GM23248 (cell line): ENCODE results near the gene C3. TPM values are rescaled to one million over a fixed set of nuclear protein-coding genes. Genes with fewer than 3 reads are reported as not detected.

Experiments
- DNase-seq: peaks from one replicate; pipeline ENCODE4 v3.0.0-alpha.2; 2015
- H2AFZ ChIP-seq: fragments of 200-600 bp; sonication (generic); 2 replicates; pipeline ENCODE4 v1.6.1; 2016; ENCODE audit warnings: antibody characterized with exemption
- H3F3A ChIP-seq: fragments of 200-600 bp; sonication (generic); 2 replicates; pipeline ENCODE4 v1.6.1; 2016; ENCODE audit warnings: mild to moderate bottlenecking, antibody characterized with exemption, mixed run types; ENCODE audit not compliant: insufficient read depth
- H3K27ac ChIP-seq: fragments of 200-600 bp; sonication (generic); 2 replicates; pipeline ENCODE4 v1.5.1; 2016; ENCODE audit warnings: mild to moderate bottlenecking
- H3K27me3 ChIP-seq: fragments of 200-600 bp; sonication (generic); replicated peaks from 2 replicates; pipeline ENCODE4 v1.6.1; 2016; ENCODE audit warnings: mild to moderate bottlenecking; ENCODE audit not compliant: insufficient read depth
- H3K36me3 ChIP-seq: fragments of 200-600 bp; sonication (generic); 2 replicates; pipeline ENCODE4 v1.6.1; 2016; ENCODE audit warnings: low read depth, mild to moderate bottlenecking
- H3K4me1 ChIP-seq: fragments of 200-600 bp; sonication (generic); 2 replicates; pipeline ENCODE4 v1.6.1; 2016; ENCODE audit warnings: mild to moderate bottlenecking; ENCODE audit not compliant: insufficient read depth
- H3K4me2 ChIP-seq: fragments of 200-600 bp; sonication (generic); one replicate; pipeline ENCODE4 v1.6.1; 2016; ENCODE audit warnings: mild to moderate bottlenecking; ENCODE audit not compliant: unreplicated experiment
- H3K4me3 ChIP-seq: fragments of 200-600 bp; sonication (generic); 2 replicates; pipeline ENCODE4 v1.5.1; 2016; ENCODE audit warnings: mild to moderate bottlenecking
- H3K79me2 ChIP-seq: fragments of 200-600 bp; sonication (generic); 2 replicates; pipeline ENCODE4 v1.6.1; 2016; ENCODE audit warnings: mild to moderate bottlenecking; ENCODE audit not compliant: insufficient read depth
- H3K9ac ChIP-seq: fragments of 200-600 bp; sonication (generic); 2 replicates; pipeline ENCODE4 v1.6.1; 2016; ENCODE audit warnings: mild to moderate bottlenecking
- H3K9me2 ChIP-seq: fragments of 200-600 bp; sonication (generic); 2 replicates; pipeline ENCODE4 v1.6.1; 2016; ENCODE audit warnings: mixed run types, mild to moderate bottlenecking, moderate library complexity; ENCODE audit not compliant: insufficient read depth
- H3K9me3 ChIP-seq: fragments of 200-600 bp; sonication (generic); one replicate; pipeline ENCODE4 v1.6.1; 2017; ENCODE audit warnings: low read depth
- H4K20me1 ChIP-seq: fragments of 200-600 bp; sonication (generic); 2 replicates; pipeline ENCODE4 v1.6.0; 2016; ENCODE audit not compliant: insufficient read depth
- EZH2 ChIP-seq: fragments of 200-600 bp; sonication (generic); IDR thresholded peaks from 2 replicates; pipeline ENCODE4 v1.6.1; 2018; ENCODE audit warnings: antibody characterized with exemption, mild to moderate bottlenecking; ENCODE audit not compliant: insufficient read depth, poor library complexity, severe bottlenecking
- EZH2phosphoT487 ChIP-seq: fragments of 200-600 bp; sonication (generic); IDR thresholded peaks from 2 replicates; pipeline ENCODE4 v1.6.1; 2018; ENCODE audit warnings: antibody characterized with exemption, moderate library complexity, mild to moderate bottlenecking, low read depth; ENCODE audit not compliant: insufficient read depth
- WGBS, 2 experiments: methylation state at CpG; one replicate each; pipeline ENCODE4 v1.1.6; 2015 to 2017; ENCODE audit warnings: low lambda C conversion rate in 2 of 2, low coverage in 1 of 2; ENCODE audit errors: missing lambda C conversion rate in 2 of 2; 5-methylcytosine and 5-hydroxymethylcytosine counted together
- in situ Hi-C: fragments of 300-500 bp; cut with MboI; formaldehyde crosslinking; loops from 2 replicates; pipeline ENCODE4 v1.15.0; 2020
- polyA plus RNA-seq: library from polyadenylated mRNA; unstranded; fragments of >200 nt; fragmentation: Nextera tagmentation; extraction: Ambion mirVana; gene quantifications from 2 replicates; pipeline ENCODE4 v1.2.1, GENCODE V29; 2016
- total RNA-seq: library from RNA; depleted of rRNA; stranded (reverse); fragments of >200 nt; shearing (Covaris generic); gene quantifications from 2 replicates; pipeline ENCODE4 v1.2.3, GENCODE V29; 2014

C3 gene
- total and polyA plus RNA-seq, 2 experiments from 2014 or later = 3.1 to 3.5 TPM

GRCh38 chr19:6690160-6690885 is 30.1 kb downstream of the C3 start:
- 81% methylated on average over 11 of the region's 11 CpGs for WGBS, 2 experiments
- no peak overlapping the region for H3K4me2 ChIP-seq

DNA sequence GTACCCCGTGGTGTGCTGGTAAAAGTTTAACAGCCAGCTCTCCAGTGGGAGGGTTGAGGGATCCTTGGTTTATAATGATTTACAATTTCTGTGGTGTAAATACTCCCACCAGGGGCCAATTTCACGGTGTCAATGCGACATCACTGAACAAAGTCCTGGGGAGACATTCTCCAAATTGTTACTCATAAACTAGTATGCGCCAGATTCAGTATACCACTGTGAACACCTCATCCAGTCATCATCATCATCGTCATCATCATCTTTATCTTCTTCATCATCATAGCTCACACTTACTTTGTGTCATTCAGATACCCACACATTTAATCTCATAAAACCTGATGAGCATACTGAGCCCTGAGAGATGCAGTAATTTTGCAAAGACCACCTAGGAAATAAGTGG is 33.3 kb downstream of the C3 start:
- H3K36me3 ChIP-seq = no peaks in the 10 kb centered on the region
- H3K9ac ChIP-seq = no peak overlapping the region
- no peak overlapping the region for H3K4me3 ChIP-seq
- no peaks in the 10 kb centered on the region for H3K27me3 ChIP-seq
- H2AFZ ChIP-seq = no peak overlapping the region
- no peak overlapping the region for H3K27ac ChIP-seq
- H3K4me2 ChIP-seq = no peak overlapping the region
- no peaks in the 10 kb centered on the region for H4K20me1 ChIP-seq
- no peaks in the 10 kb centered on the region for H3K9me3 ChIP-seq
- H3K79me2 ChIP-seq = no peaks in the 10 kb centered on the region
- peaks cover 3% of the 10 kb centered on the region; the same call in 1 of the 2 replicates for H3K4me1 ChIP-seq
- DNase-seq = peak; percentile 46
- TF ChIP-seq EZH2phosphoT487 (no peak), EZH2 (no peak)
- no peaks in the 10 kb centered on the region for H3F3A ChIP-seq
- no peaks in the 10 kb centered on the region for H3K9me2 ChIP-seq
- in situ Hi-C loops = no loop called here
- WGBS, 2 experiments = 19% methylated on average over 5 of the region's 5 CpGs

More at GRCh38 chr19:6690160-6690885, 30.1 kb downstream of the C3 start:
- Histone ChIP-seq H3K9me2 (no peaks in the 10 kb centered on the region), H3K9ac (no peak overlapping the region), H3F3A (no peaks in the 10 kb centered on the region), H3K36me3 (no peaks in the 10 kb centered on the region), H3K4me1 (peaks cover 3% of the 10 kb centered on the region; the same call in 1 of the 2 replicates), H4K20me1 (no peaks in the 10 kb centered on the region), H3K9me3 (no peaks in the 10 kb centered on the region), H3K79me2 (no peaks in the 10 kb centered on the region), H3K27me3 (no peaks in the 10 kb centered on the region), H3K4me3 (no peak overlapping the region), H3K27ac (no peak overlapping the region), H2AFZ (no peak overlapping the region)
- in situ Hi-C loops = no loop called here
- TF ChIP-seq EZH2 = no peak
- TF ChIP-seq EZH2phosphoT487 = no peak
- no peak for DNase-seq

DNA sequence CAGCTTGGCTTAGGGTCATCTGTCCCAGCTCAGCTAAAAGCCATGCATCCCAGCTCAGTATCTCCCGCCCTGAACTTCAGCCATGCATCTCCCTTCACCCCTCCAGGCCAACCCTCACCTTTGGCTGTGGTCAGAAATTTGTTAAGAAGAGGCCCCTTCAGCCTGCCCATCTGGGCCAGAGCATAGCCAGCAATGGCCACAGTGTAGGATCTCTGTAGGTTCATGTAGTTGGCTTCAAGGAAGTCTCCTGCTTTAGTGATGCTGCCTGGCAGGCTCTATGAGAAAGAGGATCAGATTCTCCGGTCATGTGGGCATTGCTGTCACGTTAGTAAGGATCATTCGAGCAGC is 33.8 kb downstream of the C3 start:
- TF ChIP-seq EZH2 (no peak), EZH2phosphoT487 (no peak)
- Histone ChIP-seq H3F3A (no peaks in the 10 kb centered on the region), H3K79me2 (no peaks in the 10 kb centered on the region), H3K36me3 (no peaks in the 10 kb centered on the region), H3K27me3 (no peaks in the 10 kb centered on the region), H3K9me3 (no peaks in the 10 kb centered on the region), H3K4me2 (no peak overlapping the region), H3K9me2 (no peaks in the 10 kb centered on the region), H3K27ac (no peak overlapping the region), H4K20me1 (no peaks in the 10 kb centered on the region), H3K4me3 (no peak overlapping the region), H3K9ac (no peak overlapping the region), H3K4me1 (peaks cover 3% of the 10 kb centered on the region; the same call in 1 of the 2 replicates), H2AFZ (no peak overlapping the region)
- in situ Hi-C loops = no loop called here
- 91 to 92% methylated on average over 4 of the region's 4 CpGs for whole genome bisulfite sequencing, 2 experiments
- no peak for DNase-seq

GRCh38 chr19:6685962-6686627 is 34.4 kb downstream of the C3 start:
- in situ Hi-C loops = no loop called here
- H3F3A ChIP-seq = no peaks in the 10 kb centered on the region
- H4K20me1 ChIP-seq = no peaks in the 10 kb centered on the region
- H3K27ac ChIP-seq = no peak overlapping the region
- no peaks in the 10 kb centered on the region for H3K27me3 ChIP-seq
- H3K79me2 ChIP-seq = no peaks in the 10 kb centered on the region
- H3K9me3 ChIP-seq = no peaks in the 10 kb centered on the region
- H2AFZ ChIP-seq = no peak overlapping the region
- H3K9me2 ChIP-seq = no peaks in the 10 kb centered on the region
- DNase-seq = no peak
- no peak overlapping the region for H3K9ac ChIP-seq
- TF ChIP-seq EZH2phosphoT487 = no peak
- no peak for TF ChIP-seq EZH2
- no peak overlapping the region for H3K4me3 ChIP-seq
- no peaks in the 10 kb centered on the region for H3K36me3 ChIP-seq
- WGBS, 2 experiments = 80 to 84% methylated on average over 15 of the region's 15 CpGs
- H3K4me2 ChIP-seq = no peak overlapping the region
- peaks cover 3% of the 10 kb centered on the region; the same call in 1 of the 2 replicates for H3K4me1 ChIP-seq
